SH-SY5Y (cell line): ENCODE data around the gene GMDS.

Experiments used
- GATA2 ChIP-seq: IDR thresholded peaks from 2 replicates; pipeline ENCODE4 v1.6.1; 2011; ENCODE audit warnings: mild to moderate bottlenecking, low read depth, low read length
- GATA3 ChIP-seq: IDR thresholded peaks from 2 replicates; pipeline ENCODE4 v1.6.1; 2011; ENCODE audit warnings: low read depth, mild to moderate bottlenecking, low read length, moderate library complexity

DNA sequence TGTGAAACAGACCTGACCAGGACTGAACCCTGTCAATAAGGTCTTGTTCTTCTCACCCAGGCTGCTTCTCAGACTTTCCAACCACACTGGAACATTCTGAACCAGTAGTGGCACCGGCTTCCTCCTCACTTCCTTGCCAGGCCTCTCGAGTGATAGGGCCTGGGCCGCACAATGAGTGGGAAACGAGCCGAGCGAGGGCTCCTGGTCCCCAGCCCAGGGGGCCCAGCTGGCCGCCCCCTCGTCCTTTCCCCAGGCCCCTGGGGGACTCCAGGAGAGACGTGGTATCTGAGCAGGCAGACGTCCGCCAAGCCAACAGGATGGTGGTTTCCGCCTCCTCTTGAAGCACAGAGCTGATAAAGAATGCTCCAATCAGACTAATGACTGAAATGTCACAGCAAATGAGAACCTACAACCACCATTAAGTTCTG is 117.9 kb downstream of the GMDS start:
- TF ChIP-seq GATA2 (no peak), GATA3 (no peak)
